ENCODE data around the gene NUBP2. TPM values are rescaled to one million over a fixed set of nuclear protein-coding genes. Genes with fewer than 3 reads are reported as not detected.

Gene NUBP2
- total and polyA plus RNA-seq, 2 donors (not counting 3 experiments of a cell fraction or from before 2014, with no cell fraction given): 55.0 to 69.6 TPM

DNA sequence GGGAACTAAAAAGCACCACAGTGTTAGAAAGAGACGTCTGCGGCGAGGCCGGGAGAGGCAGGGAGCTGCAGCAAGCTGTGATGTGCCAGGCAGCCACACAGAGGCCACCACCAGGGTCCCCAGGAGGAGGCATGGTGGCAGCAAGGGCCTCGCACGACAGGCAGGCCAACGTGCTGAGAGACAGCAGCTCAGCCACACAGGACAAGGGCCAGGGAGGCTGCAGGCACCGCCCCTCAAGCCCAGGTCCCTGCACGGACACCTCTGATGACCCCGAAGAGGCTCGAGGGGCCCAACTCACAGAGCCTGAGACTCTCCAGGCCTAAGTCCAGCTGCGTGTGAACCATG is 38.2 kb downstream of the NUBP2 start:
- H3K4me1 ChIP-seq (ENCODE audit: control insufficient read depth, extremely low read depth, insufficient read depth, low read length): peaks cover 5% of the 10 kb centered on the region
- POLR2A ChIA-PET: no interaction called here
- H3K9me3 ChIP-seq (replicated peaks; ENCODE audit: control insufficient read depth, insufficient read depth, low read length): no peaks in the 10 kb centered on the region
- H3K36me3 ChIP-seq (ENCODE audit: control insufficient read depth in 2 of 2, extremely low read depth in 1 of 2, insufficient read depth in 2 of 2, low read length in 2 of 2): peaks cover 0 to 36% of the 10 kb centered on the region in 2 experiments
- no peak overlapping the region for H2AFZ ChIP-seq (ENCODE audit: low read depth, low read length)
- H3K27me3 ChIP-seq (ENCODE audit: control insufficient read depth in 2 of 2, insufficient read depth in 2 of 2, low read length in 2 of 2): no peaks in the 10 kb centered on the region
- TF ChIP-seq POLR2AphosphoS5 (IDR thresholded peaks at IDR 0.05; ENCODE audit: insufficient read depth, low read depth, low read length) (no peak), EZH2 (IDR thresholded peaks at IDR 0.05; ENCODE audit: borderline replicate concordance, low read depth, low read length, severe bottlenecking) (no peak)
- no peak for FAIRE-seq
- DNase-seq (ENCODE audit: low read depth, low spot score): no peak
- no peak overlapping the region for H3K4me2 ChIP-seq (ENCODE audit: insufficient read depth, low read length)
- peaks cover 2% of the 10 kb centered on the region for H3K79me2 ChIP-seq (ENCODE audit: control insufficient read depth, insufficient read depth, low read length)
- no peaks in the 10 kb centered on the region for H3K9me1 ChIP-seq (replicated peaks; ENCODE audit: control insufficient read depth, extremely low read depth, insufficient read depth, low read length)
- CTCF ChIA-PET: no interaction called here
- no peak overlapping the region for H3K9ac ChIP-seq (replicated peaks; ENCODE audit: extremely low read depth, insufficient read depth, low read length)
- dilution Hi-C loops (cut with MboI; ENCODE audit: extremely low pct_ligation_motif_present, low sequenced_read_pairs) (no loop called here), intact Hi-C loops (cut with micrococcal nuclease) (no loop called here)
- no peaks in the 10 kb centered on the region for H4K20me1 ChIP-seq (replicated peaks; ENCODE audit: control insufficient read depth, extremely low read depth, insufficient read depth, low read length)
- no peak overlapping the region for H3K4me3 ChIP-seq (replicated peaks in 1 of 3; ENCODE audit: insufficient read depth in 1 of 3, low read depth in 1 of 3, low read length in 3 of 3)
- no TSS peak for BruUV-seq (replicated peaks)
- H3K27ac ChIP-seq (ENCODE audit: insufficient read depth, low read depth, low read length): no peak overlapping the region

DNA sequence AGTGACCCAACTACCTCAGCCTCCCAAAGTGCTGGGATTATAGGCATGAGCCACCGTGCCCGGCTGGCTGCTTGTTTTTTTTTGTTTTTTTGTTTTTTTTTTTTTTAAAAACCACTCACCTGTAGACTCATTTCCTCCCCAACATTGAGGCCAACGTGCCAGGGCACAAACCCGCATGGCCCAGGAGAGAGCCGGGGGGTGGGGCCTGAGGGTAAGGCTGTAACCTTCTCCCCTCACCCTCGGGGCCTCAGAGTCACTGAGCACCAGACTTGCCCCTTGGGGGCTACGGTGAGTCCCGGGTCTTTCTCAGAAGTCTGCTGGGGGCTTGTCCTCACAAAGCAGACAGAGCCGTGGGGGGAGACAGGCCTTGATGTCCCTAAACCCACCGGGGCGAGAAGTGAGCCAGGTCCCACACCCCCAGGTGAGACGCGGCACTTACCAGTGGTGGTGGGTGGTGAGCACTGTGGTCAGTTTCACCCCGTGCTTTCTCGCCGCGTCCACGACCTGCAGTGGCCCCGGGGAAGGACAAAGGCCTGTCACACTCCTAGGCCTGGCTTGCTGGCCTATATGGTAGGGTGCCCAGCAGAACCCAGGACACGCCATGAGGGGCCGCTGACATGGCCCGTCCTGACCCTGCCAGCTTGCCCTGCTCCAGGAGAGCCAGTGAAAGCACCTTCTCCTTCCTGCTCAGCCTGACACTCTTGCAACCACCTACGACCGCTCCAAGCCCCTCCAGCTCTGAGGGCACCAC is 39.3 kb downstream of the NUBP2 start:
- no peak for FAIRE-seq
- H3K27me3 ChIP-seq (ENCODE audit: control insufficient read depth in 2 of 2, insufficient read depth in 2 of 2, low read length in 2 of 2): no peaks in the 10 kb centered on the region
- H2AFZ ChIP-seq (ENCODE audit: low read depth, low read length): no peak overlapping the region
- H4K20me1 ChIP-seq (replicated peaks; ENCODE audit: control insufficient read depth, extremely low read depth, insufficient read depth, low read length): no peaks in the 10 kb centered on the region
- TF ChIP-seq MYC (IDR thresholded peaks at IDR 0.05; ENCODE audit: low read depth, low read length) (no peak), FOS (IDR thresholded peaks at IDR 0.05; ENCODE audit: borderline replicate concordance, insufficient read depth, low read length) (no peak), POLR2A (IDR thresholded peaks at IDR 0.05; ENCODE audit: low read depth, low read length) (no peak), GATA2 (IDR thresholded peaks at IDR 0.05; ENCODE audit: insufficient read depth, insufficient read length, low read depth, low read length) (no peak), EZH2 (IDR thresholded peaks at IDR 0.05; ENCODE audit: borderline replicate concordance, low read depth, low read length, severe bottlenecking) (no peak), JUN (IDR thresholded peaks at IDR 0.05; ENCODE audit: borderline replicate concordance, insufficient read depth, insufficient read length, low read depth) (no peak), POLR2AphosphoS5 (IDR thresholded peaks at IDR 0.05; ENCODE audit: insufficient read depth, low read depth, low read length) (no peak)
- TF ChIP-seq, protein P1, sequence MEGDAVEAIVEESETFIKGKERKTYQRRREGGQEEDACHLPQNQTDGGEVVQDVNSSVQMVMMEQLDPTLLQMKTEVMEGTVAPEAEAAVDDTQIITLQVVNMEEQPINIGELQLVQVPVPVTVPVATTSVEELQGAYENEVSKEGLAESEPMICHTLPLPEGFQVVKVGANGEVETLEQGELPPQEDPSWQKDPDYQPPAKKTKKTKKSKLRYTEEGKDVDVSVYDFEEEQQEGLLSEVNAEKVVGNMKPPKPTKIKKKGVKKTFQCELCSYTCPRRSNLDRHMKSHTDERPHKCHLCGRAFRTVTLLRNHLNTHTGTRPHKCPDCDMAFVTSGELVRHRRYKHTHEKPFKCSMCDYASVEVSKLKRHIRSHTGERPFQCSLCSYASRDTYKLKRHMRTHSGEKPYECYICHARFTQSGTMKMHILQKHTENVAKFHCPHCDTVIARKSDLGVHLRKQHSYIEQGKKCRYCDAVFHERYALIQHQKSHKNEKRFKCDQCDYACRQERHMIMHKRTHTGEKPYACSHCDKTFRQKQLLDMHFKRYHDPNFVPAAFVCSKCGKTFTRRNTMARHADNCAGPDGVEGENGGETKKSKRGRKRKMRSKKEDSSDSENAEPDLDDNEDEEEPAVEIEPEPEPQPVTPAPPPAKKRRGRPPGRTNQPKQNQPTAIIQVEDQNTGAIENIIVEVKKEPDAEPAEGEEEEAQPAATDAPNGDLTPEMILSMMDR (IDR thresholded peaks at IDR 0.05; ENCODE audit: extremely low read depth in 1 of 2, insufficient read depth in 1 of 2, low read depth in 1 of 2, low read length in 2 of 2): no peak
- TF ChIP-seq, protein P2, sequence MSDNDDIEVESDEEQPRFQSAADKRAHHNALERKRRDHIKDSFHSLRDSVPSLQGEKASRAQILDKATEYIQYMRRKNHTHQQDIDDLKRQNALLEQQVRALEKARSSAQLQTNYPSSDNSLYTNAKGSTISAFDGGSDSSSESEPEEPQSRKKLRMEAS (IDR thresholded peaks at IDR 0.05; ENCODE audit: insufficient read depth, insufficient read length): no peak
- intact Hi-C loops (cut with micrococcal nuclease): no loop called here
- CTCF ChIA-PET: interaction anchor here (2.2 kb wide), 1 partner anchor 49 kb away, joined by 16 read pairs; the partner anchor contains the start of genes EME2 and MRPS34
- dilution Hi-C loops (cut with MboI; ENCODE audit: extremely low pct_ligation_motif_present, low sequenced_read_pairs): no loop called here
- peaks cover 0 to 29% of the 10 kb centered on the region in 2 experiments for H3K36me3 ChIP-seq (ENCODE audit: control insufficient read depth in 2 of 2, extremely low read depth in 1 of 2, insufficient read depth in 2 of 2, low read length in 2 of 2)
- H3K9me3 ChIP-seq (replicated peaks; ENCODE audit: control insufficient read depth, insufficient read depth, low read length): no peaks in the 10 kb centered on the region
- peaks cover 5% of the 10 kb centered on the region for H3K4me1 ChIP-seq (ENCODE audit: control insufficient read depth, extremely low read depth, insufficient read depth, low read length)
- H3K9me1 ChIP-seq (replicated peaks; ENCODE audit: control insufficient read depth, extremely low read depth, insufficient read depth, low read length): no peaks in the 10 kb centered on the region
- DNase-seq (ENCODE audit: low read depth, low spot score): no peak
- H3K4me2 ChIP-seq (ENCODE audit: insufficient read depth, low read length): no peak overlapping the region
- H3K9ac ChIP-seq (replicated peaks; ENCODE audit: extremely low read depth, insufficient read depth, low read length): no peak overlapping the region
- peaks cover 2% of the 10 kb centered on the region for H3K79me2 ChIP-seq (ENCODE audit: control insufficient read depth, insufficient read depth, low read length)
- no peak overlapping the region for H3K27ac ChIP-seq (ENCODE audit: insufficient read depth, low read depth, low read length)
- H3K4me3 ChIP-seq (replicated peaks in 1 of 3; ENCODE audit: insufficient read depth in 1 of 3, low read depth in 1 of 3, low read length in 3 of 3): no peak overlapping the region
- POLR2A ChIA-PET: no interaction called here
- BruUV-seq (replicated peaks): no TSS peak
